GM18861 (cell line): ENCODE data around the gene HMGN3.

Experiments
- ATAC-seq: cut with Tn5 transposase; IDR thresholded peaks from one replicate; pipeline ENCODE4 v1.9.1; 2021; ENCODE audit not compliant: unreplicated experiment

The HMGN3 gene

DNA sequence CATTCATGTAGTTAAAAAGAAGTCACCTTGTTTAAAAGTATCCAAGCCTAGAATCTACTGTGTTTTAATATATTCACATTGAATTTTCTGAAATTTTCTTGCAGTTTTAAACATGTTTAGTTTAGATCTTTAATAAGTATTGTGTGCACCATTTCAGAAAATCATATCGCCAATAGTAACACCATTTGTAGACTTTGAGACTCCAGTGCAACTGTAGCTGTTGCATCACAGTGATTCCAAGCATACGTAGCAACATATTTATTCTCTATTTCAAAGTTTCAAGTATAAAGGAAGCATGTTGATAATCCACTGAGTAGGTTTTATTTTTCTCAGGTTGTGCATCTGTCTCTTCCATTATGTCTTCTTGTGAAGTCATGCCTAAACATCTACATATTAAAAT lies 46.4 kb downstream of the HMGN3 start:
- no peak for ATAC-seq

DNA sequence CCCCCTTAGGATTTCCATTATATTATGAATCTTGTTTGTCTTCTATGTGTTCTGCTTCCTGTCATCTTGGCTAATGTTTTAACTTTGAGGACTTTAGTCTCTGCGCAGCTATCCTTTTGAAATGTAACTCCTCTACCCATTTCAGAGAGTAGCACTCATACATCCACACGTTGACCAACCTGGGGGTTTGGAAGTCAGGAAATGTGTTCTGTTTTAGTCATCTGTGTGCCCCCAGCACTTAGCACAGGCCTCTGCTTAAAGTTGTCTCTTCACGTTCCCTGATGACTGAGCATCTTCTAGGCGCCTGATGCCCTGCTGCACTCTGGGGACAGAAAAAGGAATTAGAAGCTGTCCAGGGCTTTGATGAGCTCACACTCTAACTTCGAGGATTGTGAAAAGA lies 47.9 kb downstream of the HMGN3 start:
- ATAC-seq, result no peak

GRCh38 chr6:79184641-79185040 lies 49.8 kb downstream of the HMGN3 start:
- ATAC-seq, result no peak

DNA sequence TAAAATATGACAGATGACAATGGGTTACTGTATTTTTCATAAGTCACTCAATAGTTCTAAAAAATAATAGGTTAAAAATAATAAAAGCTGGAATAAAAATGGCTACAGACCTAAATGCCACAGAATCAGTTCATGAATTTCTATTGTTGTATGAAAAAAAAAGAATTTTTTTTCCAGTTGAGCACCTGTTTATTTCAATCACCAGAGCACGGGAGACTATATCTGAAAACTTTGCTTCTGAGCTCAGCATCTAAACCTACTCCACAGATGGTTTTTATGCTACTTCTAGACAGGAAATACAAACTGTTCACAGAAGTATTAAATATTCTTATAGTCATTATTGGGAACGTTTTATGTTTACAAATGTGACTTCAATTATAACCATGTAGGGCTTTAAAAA lies 50.4 kb downstream of the HMGN3 start:
- ATAC-seq, result no peak

- ATAC-seq, result no peak
Measured at GRCh38 chr6:79180052-79180451, 54.4 kb downstream of the HMGN3 start.

GRCh38 chr6:79173378-79173777 lies 61.1 kb downstream of the HMGN3 start:
- ATAC-seq, result no peak

DNA sequence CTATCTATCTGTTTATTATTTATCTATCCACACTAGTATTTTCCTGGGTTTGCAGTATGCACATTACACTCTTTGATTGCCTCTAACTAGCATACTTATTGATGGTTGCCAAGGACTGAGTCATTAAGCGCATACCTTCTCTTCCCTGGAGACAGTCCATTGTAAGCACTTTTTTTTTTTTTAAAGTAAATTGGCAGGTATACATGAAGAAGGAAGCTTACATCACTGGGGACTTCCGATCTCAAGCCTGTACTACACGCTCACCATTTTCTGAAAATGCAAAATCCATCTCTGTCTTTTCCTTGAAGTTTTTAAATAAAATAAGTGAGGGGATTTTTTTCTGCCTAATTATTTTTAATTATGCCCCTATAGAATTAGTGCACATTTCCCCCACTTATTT lies 63.5 kb downstream of the HMGN3 start:
- ATAC-seq, result no peak

- no peak for ATAC-seq
Measured at GRCh38 chr6:79170431-79170830, 64.1 kb downstream of the HMGN3 start.

DNA sequence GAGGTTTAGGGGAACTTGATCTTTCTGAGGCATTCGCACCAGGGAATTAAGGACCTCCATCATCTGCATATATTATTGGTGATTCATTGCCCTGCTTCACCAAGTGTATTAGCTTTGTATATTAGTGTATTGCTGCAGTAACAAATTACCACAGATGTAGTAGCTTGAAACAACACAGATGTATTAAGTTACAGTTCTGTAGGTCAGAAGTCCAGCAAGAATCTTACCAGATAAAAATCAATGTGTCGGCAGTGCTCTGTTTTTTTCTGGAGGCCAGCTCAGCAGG lies 65.8 kb downstream of the HMGN3 start:
- ATAC-seq, result no peak

DNA sequence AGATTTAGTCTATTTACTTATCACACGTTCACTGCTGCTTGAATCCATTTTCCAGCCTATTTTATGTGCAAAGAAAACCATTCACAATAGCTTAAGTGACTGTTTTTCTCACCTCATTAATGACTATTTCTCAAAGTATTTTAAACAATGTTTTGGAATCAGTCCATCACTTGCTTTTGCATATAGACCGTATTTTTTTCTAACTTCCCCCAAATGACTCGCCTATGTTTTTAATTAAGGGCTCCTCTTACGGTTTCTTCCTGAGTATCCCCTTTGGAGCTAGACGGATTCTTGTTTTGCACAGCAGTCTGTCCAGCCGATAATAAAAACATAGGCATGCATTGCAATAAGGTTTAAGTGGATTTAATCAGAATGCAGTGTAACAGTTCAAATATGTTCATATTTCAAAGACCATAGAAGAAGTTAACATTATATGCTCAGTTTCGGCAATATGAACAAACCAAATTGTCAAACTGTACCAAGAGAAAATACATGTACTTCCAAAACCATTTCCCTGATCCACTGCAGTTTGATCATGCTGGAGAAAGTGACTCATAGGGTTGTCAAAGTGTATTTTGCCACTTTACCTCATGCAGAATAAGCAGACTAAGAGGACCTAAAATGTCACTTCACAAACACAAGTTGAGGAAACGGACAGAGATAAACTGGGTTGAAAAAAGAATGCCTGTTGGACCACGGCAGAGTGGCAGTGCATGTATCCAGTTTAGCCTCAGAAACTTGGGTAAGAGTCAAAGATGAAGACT lies 66.4 kb downstream of the HMGN3 start:
- ATAC-seq, result no peak

DNA sequence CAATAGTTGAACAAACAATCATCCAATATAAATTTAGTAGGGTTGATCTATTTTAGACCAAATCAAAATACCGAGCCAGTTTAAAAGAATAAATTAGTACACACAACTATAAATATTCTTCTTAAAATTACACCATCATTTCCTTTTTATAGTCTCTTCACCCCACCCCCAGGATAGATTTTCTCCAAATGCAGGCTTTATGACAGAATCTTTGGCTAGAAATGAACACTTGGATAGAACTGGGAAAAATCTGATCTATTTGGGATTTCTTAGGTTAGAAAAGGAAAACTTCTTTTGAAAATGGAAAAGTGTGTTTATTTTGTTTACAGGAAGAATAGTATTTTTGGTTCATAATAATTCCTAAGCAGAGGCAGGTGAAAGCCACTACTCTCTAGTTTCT lies 74.6 kb downstream of the HMGN3 start:
- no peak for ATAC-seq

DNA sequence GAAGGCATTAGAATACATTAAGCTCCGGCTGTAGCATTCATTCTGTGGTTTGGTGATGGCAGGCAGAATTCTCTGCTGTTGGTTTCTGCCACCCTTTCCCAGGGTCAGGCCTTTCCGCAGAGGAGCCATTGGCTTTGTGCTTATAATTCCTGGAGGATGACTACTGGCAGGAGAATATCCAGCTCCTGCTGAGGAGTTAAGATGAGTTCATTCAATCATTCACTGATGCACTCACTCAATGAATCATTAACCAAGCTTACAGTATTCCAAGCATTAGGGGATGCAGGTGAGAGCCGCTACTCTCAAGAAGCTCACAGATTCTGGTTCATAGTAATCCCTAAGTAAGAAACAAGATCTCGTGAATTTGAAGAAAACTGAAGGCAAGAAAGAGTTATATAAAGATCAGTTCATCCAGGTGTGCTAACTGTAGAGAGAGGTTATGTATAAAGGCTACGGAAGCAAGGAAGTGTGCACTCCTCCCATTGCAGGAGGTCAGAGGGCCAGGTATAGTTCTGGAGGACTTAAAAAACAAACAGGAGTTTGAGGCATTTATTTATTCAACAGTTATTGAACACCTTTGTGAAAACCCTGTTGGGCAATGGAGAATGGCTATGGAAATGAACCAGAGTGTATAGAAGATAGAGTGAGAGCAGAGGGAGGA lies 75.5 kb downstream of the HMGN3 start:
- ATAC-seq, result no peak

- no peak for ATAC-seq
Measured at GRCh38 chr6:79157961-79158644, 76.4 kb downstream of the HMGN3 start.

- no peak for ATAC-seq
Measured at GRCh38 chr6:79152269-79152737, 82.2 kb downstream of the HMGN3 start.
